Measurements from ENCODE around the gene TOGARAM2. TPM values are rescaled to one million over a fixed set of nuclear protein-coding genes. Genes with fewer than 3 reads are reported as not detected.

The TOGARAM2 gene
- total and polyA plus RNA-seq, 2 of the 13 experiments (the other 11 are each of a cell fraction or from before 2014, with no cell fraction given): under 0.01 to 0.05 TPM

- TF ChIP-seq FOXA1 (IDR thresholded peaks at IDR 0.05) (no peak), FOXA1 (CRISPR knock-in tag; IDR thresholded peaks at IDR 0.05) (0 out of 2 replicates have a peak, but pooled peaks have one; percentile 48), FOSL2 (CRISPR knock-in tag; IDR thresholded peaks at IDR 0.05) (peak; percentile 15; the same call in 1 of the 2 replicates), ZSCAN21 (CRISPR knock-in tag; IDR thresholded peaks at IDR 0.05; ENCODE audit: borderline replicate concordance) (no peak), ZSCAN31 (CRISPR knock-in tag; IDR thresholded peaks at IDR 0.05; ENCODE audit: low read depth) (peak; percentile 95), BCLAF1 (IDR thresholded peaks at IDR 0.05) (no peak)
Measured at GRCh38 chr2:29042561-29043075, 61.5 kb downstream of the TOGARAM2 start (continued).

GRCh38 chr2:29044459-29044858 lies 63.4 kb downstream of the TOGARAM2 start:
- Histone ChIP-seq H3K27ac (ENCODE audit: extremely low read length, insufficient read depth, low read length) (no peak overlapping the region), H2AFZ (ENCODE audit: low read length) (no peak overlapping the region), H3K79me2 (ENCODE audit: insufficient read depth, low read length) (no peaks in the 10 kb centered on the region), H3K27me3 (ENCODE audit: control insufficient read depth in 1 of 2, insufficient read depth in 2 of 2, low read length in 2 of 2) (peaks cover 0 to 49% of the 10 kb centered on the region in 2 experiments; a peak in 3 of 5 replicates), H3K36me3 (replicated peaks in 1 of 2; ENCODE audit: control insufficient read depth in 1 of 2, insufficient read depth in 2 of 2, low read length in 2 of 2) (no peaks in the 10 kb centered on the region), H4K20me1 (ENCODE audit: insufficient read depth, low read length) (no peaks in the 10 kb centered on the region), H3K4me3 (replicated peaks in 1 of 3; ENCODE audit: insufficient read depth in 1 of 3, low read depth in 2 of 3, low read length in 3 of 3) (no peak overlapping the region), H3K9me3 (ENCODE audit: low read length) (no peaks in the 10 kb centered on the region), H3K4me1 (ENCODE audit: insufficient read depth, low read length) (peaks cover 6% of the 10 kb centered on the region), H3K4me2 (ENCODE audit: low read depth, low read length) (no peak overlapping the region), H3K9ac (ENCODE audit: insufficient read depth, low read depth, low read length) (no peak overlapping the region)
- ChIA-PET CTCF (ENCODE audit: low intra/inter-chr PET ratio, low total read pairs) (no interaction called here), POLR2A (no interaction called here)
- no TSS peak for BruUV-seq (replicated peaks)
- FAIRE-seq (no peak), DNase-seq (ENCODE audit: low spot score) (no peak), ATAC-seq (no peak)
- 0% methylated on average over 4 of the region's 4 CpGs for whole genome bisulfite sequencing (ENCODE audit: low lambda C conversion rate)
- TF ChIP-seq ARID2 (CRISPR knock-in tag; IDR thresholded peaks at IDR 0.05; ENCODE audit: borderline replicate concordance) (no peak), ZSCAN20 (CRISPR knock-in tag; IDR thresholded peaks at IDR 0.05; ENCODE audit: borderline replicate concordance) (no peak), PBX3 (CRISPR knock-in tag; IDR thresholded peaks at IDR 0.05; ENCODE audit: borderline replicate concordance) (no peak), DNMT3B (CRISPR knock-in tag; conservative IDR thresholded peaks at IDR 0.05) (no peak), ZNF460 (CRISPR knock-in tag; IDR thresholded peaks at IDR 0.05; ENCODE audit: borderline replicate concordance) (no peak), ZNF143 (CRISPR knock-in tag; IDR thresholded peaks at IDR 0.05) (no peak), SETDB1 (CRISPR knock-in tag; IDR thresholded peaks at IDR 0.05; ENCODE audit: borderline replicate concordance) (no peak), TCF12 (IDR thresholded peaks at IDR 0.05) (no peak), TCF12 (CRISPR knock-in tag; IDR thresholded peaks at IDR 0.05) (no peak), POLR2G (IDR thresholded peaks at IDR 0.05; ENCODE audit: low read depth, low read length) (no peak)
- intact Hi-C loops (cut with micrococcal nuclease; ENCODE audit: unreplicated experiment) (no loop called here), in situ Hi-C loops (cut with HindIII; ENCODE audit: extremely low pct_ligation_motif_present, low pct_unique_long_range_greater_than_20kb) (no loop called here)

All from HepG2 (cell line).